Activated CD4-positive, alpha-beta T cell treated with anti-CD3 and anti-CD28 coated beads, Interleukin-2, Interleukin-6, amounts not matched to agents 100 ng/mL and 50 ng/mL, durations not matched to agents 16 hours and 8 hours (primary cell): ENCODE measurements around the gene NUP210L.
"Not testable (repeated sequence)": the region's sequence is repeated elsewhere in the genome, so short reads cannot be mapped to it uniquely, and the experiment has no call there.

Experiments used
- DNase-seq: peaks from one replicate; pipeline ENCODE4 v3.0.0-alpha.2; 2020

Gene NUP210L

GRCh38 chr1:154167461-154167860 is 12.6 kb upstream of the NUP210L start:
- no peak for DNase-seq

- no peak for DNase-seq
Observed at GRCh38 chr1:154166207-154166606, 11.3 kb upstream of the NUP210L start.

GRCh38 chr1:154159554-154159953 is 4.7 kb upstream of the NUP210L start:
- no peak for DNase-seq

GRCh38 chr1:154158307-154159125 is 3.6 kb upstream of the NUP210L start:
- no peak for DNase-seq

GRCh38 chr1:154157520-154158306 is 2.8 kb upstream of the NUP210L start:
- peak; percentile 93 for DNase-seq

- DNase-seq: no peak
Observed at GRCh38 chr1:154155251-154155650, 378 bp upstream of the NUP210L start.

- no peak for DNase-seq
Observed at GRCh38 chr1:154154053-154154452, 820 bp downstream of the NUP210L start.

GRCh38 chr1:154151311-154151710 is 3.6 kb downstream of the NUP210L start:
- no peak for DNase-seq

- peak; percentile 67 for DNase-seq
Observed at GRCh38 chr1:154148807-154149206, 6.1 kb downstream of the NUP210L start.

- DNase-seq: not testable (repeated sequence)
Observed at GRCh38 chr1:154147505-154147904, 7.4 kb downstream of the NUP210L start.

- no peak for DNase-seq
Observed at GRCh38 chr1:154145986-154146385, 8.9 kb downstream of the NUP210L start.

- DNase-seq: no peak
Observed at GRCh38 chr1:154142358-154142757, 12.5 kb downstream of the NUP210L start.

GRCh38 chr1:154141240-154141639 is 13.6 kb downstream of the NUP210L start:
- DNase-seq: no peak

GRCh38 chr1:154137888-154138287 is 17.0 kb downstream of the NUP210L start:
- DNase-seq: no peak

GRCh38 chr1:154133256-154133655 is 21.6 kb downstream of the NUP210L start:
- DNase-seq: no peak

- DNase-seq: peak; percentile 33
Observed at GRCh38 chr1:154129391-154129970, 25.4 kb downstream of the NUP210L start.

GRCh38 chr1:154123205-154123604 is 31.7 kb downstream of the NUP210L start:
- not testable (repeated sequence) for DNase-seq

GRCh38 chr1:154117642-154118041 is 37.2 kb downstream of the NUP210L start:
- no peak for DNase-seq

- no peak for DNase-seq
Observed at GRCh38 chr1:154115180-154115579, 39.7 kb downstream of the NUP210L start.

- DNase-seq: no peak
Observed at GRCh38 chr1:154104433-154105082, 50.3 kb downstream of the NUP210L start.

GRCh38 chr1:154100141-154100540 is 54.7 kb downstream of the NUP210L start:
- DNase-seq: not testable (repeated sequence)

- DNase-seq: no peak
Observed at GRCh38 chr1:154097873-154098272, 57.0 kb downstream of the NUP210L start.

GRCh38 chr1:154095456-154096060 is 59.3 kb downstream of the NUP210L start:
- DNase-seq: no peak
